Iris pigment epithelial cell (primary cell): ENCODE results near the gene YEATS4.

Source experiments
- DNase-seq: peaks from one replicate; pipeline ENCODE4 v3.0.0-alpha.2; 2011; ENCODE audit warnings: low read depth

YEATS4 gene

DNA sequence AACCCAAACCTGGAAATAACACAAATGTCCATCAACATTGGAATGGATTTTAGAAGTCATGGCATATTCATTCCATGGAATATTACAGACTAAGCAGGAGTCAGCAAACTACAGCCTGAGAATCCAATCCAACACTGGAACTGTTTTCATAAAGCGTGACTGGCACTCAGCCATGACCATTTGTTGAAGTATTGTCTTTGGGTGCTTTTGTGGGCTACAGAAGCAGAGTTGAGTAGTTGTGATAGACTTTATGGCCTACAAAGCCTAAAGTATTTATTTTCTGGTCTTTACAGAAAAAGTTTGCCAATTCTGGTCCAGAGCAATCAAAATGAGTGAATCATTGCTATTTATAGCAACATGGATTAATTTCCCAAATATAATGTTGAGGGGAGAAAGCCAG is 76.1 kb downstream of the YEATS4 start:
- DNase-seq: no peak

DNA sequence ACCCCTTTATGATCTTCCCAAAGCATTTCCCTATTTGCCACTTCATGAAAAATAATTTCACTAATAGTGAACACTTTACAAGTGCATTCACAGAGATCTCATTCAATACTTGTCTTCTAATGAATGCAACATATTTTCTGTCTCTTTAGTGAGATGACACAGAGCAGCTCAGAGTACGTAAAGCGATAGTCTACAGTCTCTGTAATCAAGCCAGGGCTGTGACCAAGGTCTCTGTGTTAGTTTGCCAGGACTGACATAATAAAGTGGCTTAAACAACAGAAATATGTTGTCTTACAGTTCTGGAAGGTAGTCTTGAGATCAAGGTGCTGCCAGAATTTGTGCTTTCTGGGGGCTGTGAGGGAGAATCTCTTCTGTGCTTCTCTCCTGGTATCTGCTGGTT is 77.5 kb downstream of the YEATS4 start:
- DNase-seq: no peak

DNA sequence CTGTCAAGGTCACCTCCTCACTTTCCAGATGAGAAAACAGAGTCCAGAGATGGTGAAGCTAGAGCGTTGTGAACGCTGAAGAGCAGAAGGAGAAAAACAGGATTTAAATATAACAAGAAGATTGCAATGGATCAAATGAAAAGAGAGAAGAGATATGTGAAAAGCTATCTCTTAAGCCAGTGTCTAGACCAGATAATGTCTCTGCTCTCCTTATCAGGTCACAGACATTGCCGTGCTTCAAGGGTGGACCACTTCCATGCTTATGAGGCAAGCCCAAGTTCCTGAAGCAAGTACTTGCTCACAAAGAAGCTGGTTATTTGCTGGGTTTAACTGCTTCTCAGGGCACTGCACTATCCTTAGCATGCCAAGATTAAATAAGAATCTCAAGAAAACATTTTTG is 79.0 kb downstream of the YEATS4 start:
- no peak for DNase-seq

DNA sequence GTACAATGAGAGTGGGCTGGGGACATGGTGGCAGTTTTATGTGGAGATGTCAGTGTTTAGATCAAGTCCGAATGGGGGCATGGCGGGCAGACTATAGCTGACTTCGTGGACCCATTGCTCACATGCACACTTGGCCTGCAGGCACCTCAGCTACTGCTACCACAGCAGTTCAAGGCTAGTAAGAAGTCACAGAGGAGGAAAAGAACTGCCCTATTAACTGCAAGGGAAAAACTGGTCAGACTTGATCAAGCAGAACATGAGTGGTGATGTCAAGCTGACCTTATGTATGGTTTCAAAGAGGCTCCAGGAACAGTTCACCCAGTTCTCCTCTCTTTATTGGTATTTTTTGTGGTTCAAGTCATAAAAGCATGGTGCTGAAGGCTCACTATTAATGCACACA is 80.5 kb downstream of the YEATS4 start:
- DNase-seq: no peak
